GM12872 (cell line): Measurements from ENCODE around the gene DPP6.

Source experiments
- CTCF ChIP-seq: IDR thresholded peaks from 3 replicates; pipeline ENCODE4 v1.5.1; 2011; ENCODE audit warnings: low read depth, mild to moderate bottlenecking, low read length, moderate library complexity; ENCODE audit not compliant: insufficient read depth

Gene DPP6

DNA sequence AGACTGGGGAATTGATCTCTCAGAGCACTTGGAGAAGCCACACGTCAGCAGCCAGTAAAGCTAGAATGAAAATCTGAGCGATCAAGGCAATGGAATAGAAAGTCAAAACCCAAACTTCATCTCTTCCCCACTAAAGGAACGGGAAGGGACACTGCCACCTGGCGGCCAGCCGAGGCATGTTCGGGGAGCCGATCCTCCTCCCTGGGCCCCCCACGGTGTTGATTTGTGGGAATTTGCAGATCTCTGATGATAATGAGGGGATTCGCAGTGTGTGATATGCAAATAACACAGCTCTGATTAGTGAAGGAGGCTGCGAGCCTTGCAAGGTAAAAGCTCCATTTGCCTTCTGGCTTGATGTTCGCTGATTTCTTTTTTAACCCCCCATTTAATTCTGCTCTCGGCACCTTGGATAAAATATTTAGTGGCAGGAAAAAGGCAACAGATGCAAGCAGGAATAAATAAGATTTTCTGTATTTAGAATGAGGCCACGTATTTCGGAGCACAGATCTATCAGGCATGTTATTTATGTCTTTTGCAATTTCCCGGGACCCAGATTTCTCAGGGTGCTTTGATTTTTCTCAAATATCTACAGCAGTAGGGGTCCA, 692.2 kb downstream of the DPP6 start:
- TF ChIP-seq CTCF, result peak; percentile 94

DNA sequence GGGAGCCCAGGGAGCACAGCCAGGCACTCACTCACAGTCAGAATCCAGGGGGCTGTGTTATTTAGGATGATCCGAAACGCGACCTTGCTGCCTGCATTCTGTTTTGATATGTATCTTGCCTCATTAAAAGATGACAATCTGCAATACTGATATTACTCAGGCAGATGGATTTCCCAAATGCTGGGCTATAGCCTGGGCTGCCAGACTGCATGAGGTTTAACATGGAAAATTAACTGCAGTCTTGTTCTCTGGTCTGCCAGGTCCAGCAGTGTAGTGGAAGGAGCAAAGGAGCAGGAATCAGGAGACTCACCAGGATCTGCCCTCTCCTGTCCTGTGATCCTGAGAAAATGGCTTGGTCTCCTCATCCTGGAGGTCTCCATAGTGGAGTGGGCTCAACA, 692.7 kb downstream of the DPP6 start:
- no peak for TF ChIP-seq CTCF

DNA sequence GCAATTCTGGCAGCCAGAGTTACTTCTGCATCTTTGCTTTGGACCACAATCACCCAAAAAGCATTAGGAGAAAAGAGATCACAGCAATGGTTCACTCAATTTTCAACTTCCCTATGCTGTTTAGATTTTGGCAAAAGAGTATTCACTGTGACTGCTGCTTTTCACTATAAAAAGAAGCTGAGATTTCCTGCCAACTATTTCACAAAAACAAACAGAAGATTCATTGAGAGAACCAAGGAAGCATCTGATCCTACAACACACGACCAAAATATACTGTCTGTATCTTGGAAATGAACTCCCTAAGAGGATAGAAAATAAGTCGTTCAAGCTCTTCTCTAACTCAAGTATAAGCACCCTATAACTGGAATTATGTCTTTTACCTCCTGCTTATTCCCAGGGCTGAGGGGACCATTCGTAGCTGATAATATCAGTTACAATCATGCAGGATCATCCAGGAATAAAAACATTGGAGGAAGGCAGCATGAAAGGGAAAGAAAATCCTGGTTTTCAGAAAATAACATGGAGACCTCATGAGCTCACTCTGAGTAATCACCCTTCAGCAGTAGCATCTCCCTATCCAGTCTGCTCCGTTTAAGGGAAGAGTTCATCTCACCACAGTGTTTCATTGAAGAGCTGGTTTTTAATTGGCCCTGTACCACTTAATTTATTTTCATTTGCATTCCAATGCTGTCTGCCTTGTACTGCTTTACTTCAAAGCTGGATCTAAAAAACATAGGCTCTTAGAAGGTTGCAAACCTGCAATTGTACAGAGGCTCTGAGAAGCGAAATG, 694.6 kb downstream of the DPP6 start:
- TF ChIP-seq CTCF, result no peak

DNA sequence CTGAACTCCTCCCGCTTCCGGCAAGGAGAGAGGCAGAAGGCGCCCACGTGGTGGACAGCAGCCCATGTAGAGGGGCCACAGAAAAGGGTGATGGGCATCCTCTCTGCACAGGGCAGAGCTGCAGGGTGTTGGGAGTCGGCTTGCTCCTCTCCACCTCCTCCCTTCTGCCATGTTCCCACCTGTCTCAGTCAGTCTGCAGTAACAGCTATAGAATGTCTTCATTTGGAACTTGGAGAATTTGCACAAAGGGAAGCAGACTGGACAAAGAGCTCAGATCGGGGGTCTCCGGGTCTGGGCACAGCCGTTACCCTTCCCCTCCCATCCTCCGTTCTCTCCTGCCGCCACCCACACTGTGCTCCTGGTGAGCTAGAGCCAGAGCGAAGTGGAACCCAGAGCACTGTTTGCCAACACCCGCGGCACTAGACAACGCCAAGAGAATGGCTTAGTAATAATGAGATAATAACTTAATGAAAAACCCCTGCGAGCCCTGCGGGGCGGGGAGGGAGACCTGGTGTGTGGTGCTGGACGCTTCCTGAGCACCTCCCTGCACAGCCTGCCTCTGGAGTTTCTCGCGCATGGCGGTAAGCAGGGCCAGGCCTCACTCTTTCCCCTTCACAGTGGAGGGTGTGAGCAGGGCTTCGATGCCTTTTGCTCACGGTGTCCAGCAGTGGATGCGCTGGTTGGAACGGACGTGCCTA, 696.0 kb downstream of the DPP6 start:
- no peak for TF ChIP-seq CTCF

- TF ChIP-seq CTCF, result no peak
These were observed 698.2 kb downstream of the DPP6 start for GRCh38 chr7:154750353-154750801.

- TF ChIP-seq CTCF, result no peak
These were observed 701.0 kb downstream of the DPP6 start for GRCh38 chr7:154753226-154753625.

- TF ChIP-seq CTCF, result no peak
These were observed 705.6 kb downstream of the DPP6 start for GRCh38 chr7:154757756-154758155.
